ENCODE measurements around the gene TEAD4. TPM values are rescaled to one million over a fixed set of nuclear protein-coding genes. Genes with fewer than 3 reads are reported as not detected.
A peak's percentile ranks its signal among the peaks of the same experiment; 100 is the strongest.

The TEAD4 gene
- total RNA-seq, 1 donor from 2014 or later, result 15.8 TPM

- no peak for DNase-seq (ENCODE audit: low spot score)
These were observed 73.8 kb downstream of the TEAD4 start for GRCh38 chr12:3032770-3033538.

DNA sequence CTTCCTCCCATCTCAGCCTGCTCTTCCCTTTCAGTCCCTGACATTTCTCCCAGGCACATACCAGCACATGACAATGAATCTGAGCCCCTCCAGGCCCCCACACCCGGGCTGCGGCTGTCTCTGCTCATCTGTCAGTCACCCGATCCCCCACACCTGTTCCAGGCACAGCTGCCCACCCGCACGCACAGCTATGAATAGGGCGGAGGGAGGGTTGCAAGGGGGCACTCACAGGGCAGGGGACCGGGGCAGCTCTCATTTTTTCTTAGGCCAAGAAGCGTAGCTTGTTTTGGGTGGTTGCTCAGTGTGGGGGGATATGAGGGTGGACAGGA is 74.3 kb downstream of the TEAD4 start:
- no peak for DNase-seq (ENCODE audit: low spot score)

DNA sequence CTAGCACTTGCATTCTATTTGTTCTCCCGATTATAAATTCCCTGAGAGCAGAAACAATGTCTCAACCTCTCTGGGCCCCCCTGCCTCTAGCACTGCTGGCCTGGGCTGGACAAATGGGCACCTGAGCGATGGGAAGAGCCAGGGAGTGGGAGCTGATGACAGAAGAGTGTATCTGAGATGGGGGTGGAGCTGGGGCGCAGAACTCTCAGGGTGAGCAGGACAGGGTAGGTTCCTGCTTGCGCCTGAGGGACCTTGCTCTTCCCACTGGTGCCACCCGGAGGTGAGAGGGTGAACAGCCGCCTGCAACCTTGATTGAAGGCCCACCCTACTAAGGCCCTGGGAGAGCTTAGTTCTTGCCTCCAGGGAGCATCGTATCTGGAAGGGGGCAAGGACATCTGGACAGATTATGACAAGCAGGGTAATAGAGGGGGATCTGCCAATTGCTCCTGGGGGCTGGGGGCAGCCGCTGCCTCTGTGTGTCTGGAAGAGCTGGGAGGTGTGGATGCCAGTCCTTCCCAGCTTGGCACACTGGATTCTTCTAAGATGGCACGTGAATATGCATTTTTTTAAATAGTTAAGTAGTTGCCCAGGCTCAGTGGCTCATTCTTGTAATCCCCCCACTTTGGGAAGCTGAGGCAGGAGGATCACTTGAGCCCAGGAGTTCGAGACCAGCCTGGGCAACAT is 75.0 kb downstream of the TEAD4 start:
- DNase-seq (ENCODE audit: low spot score), result peak; percentile 58

GRCh38 chr12:3035171-3035570 is 76.0 kb downstream of the TEAD4 start:
- no peak for DNase-seq (ENCODE audit: low spot score)

DNA sequence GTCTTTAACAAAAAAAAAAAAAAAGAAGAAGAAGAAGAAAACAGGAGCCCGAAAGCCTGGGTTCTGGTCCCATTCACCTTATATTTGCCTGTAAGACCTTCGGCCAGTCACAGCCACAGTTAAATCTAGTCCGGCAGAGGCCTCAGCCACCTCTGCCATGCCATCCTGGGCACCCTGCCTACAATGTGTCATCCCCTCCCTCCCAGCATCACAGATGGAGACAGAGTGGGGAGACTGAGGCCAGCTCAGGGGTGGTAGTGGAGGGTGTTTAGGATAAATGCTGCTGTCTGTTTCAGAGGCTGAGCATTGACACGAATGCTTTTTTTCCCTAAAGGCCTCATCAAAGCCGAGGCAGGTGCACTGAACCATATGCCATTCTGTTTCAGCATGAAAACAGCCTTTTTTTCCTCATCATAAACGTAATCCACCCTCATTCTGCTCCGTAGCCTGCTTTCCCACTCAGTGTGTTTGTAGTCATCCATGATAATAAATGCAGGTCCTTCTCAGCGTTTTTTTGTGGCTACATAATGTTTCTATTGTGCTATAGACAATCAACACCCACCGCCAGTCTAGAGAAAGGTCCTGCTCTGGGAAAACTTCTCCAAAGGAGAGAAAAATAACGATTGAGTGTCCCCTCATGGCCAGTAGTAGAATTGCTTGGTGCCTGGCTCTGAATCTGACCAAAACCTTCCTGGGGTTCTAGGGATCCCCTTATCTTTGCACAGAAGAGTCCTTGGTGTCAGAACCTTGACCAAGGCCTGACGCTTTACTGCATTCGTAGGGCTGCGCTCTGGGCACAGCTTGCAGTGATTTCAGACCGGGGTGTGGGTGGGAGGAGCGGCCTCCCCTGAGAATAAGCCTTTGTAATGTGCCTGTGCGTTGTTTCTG is 76.9 kb downstream of the TEAD4 start:
- no peak for DNase-seq (ENCODE audit: low spot score)

DNA sequence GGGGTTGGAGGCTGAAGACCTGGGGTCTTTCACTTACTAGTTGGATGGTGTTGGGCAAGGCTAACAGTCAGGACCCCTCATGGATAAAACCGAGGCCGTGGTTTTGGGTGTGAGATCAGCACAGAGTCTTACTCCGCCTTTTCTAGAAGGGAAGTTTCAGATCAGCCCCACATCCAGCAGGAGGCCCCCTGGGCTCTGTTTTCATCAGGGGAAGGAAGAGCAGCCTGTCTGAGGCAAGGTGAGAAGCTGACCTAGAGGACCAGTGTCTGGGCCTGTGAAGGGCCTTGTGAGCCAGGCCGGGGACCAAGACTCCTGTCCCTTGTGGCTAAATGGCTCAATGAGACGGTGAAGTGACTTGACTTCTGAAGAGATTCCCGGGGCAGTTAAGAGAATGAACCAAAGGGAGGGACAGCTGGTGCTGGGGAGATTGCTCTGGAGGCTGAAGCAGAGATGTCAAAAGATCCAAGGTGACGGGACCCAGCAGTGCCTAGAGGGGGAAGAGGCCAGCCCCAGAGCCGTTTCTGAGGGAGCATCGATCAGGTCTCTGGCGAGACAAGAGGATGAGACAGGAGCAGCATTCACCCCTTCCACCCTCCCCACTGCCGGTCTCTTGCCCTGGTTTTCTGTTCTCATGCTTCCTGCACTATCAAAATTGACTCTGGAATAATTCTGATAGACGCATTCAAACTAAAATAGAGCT is 77.9 kb downstream of the TEAD4 start:
- DNase-seq (ENCODE audit: low spot score), result no peak

DNA sequence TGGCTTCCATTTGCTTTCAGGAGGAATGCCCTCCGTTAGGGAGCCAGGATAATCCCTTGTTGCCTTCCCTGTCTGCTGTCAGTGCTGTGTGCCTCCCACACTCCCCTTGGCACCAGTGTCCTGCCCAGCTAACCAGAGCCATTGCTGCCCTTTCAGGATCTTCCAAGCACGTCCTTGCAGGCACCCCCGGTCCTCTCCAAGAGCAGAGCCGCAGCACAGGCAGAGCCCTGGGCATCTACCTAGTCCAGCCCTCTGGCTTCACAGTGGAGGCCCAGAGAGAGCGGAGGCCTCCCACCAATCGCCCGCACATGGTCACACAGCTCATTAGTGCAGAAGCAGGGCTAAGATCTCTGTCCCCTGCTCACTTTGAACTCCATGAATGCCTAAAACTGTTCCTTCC is 79.0 kb downstream of the TEAD4 start:
- no peak for DNase-seq (ENCODE audit: low spot score)

DNA sequence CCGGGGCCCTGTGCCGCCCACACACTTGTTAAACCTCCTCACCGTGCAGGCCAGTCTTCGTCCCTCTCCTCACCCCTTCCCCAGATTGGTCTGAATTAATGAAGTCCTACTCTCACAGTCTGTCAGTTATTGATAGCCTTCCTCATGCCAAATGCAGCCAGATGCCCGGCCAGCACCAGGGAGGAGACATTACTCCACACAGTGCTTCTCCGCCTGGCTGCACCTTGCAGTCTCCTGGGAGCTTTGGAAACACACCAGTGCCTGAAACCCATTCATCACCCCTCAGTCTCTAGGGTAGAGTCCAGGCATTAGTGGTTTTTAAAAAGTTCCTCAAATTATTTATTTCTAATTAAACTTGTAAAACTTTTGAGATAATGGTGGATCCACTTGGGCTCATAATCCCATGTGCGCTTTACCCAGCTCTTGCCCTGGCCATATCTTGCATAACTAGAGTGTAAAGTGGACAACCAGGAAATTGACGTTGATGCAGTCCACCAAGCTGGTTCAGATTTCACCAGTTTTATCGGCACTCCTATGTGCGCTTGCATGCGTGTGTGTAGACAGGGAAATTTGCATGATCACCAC is 79.8 kb downstream of the TEAD4 start:
- DNase-seq (ENCODE audit: low spot score), result no peak

GRCh38 chr12:3040026-3040656 is 80.9 kb downstream of the TEAD4 start:
- DNase-seq (ENCODE audit: low spot score), result no peak

- no peak for DNase-seq (ENCODE audit: low spot score)
These were observed 81.7 kb downstream of the TEAD4 start for GRCh38 chr12:3040663-3041544.

GRCh38 chr12:3041558-3042164 is 82.5 kb downstream of the TEAD4 start:
- no peak for DNase-seq (ENCODE audit: low spot score)

DNA sequence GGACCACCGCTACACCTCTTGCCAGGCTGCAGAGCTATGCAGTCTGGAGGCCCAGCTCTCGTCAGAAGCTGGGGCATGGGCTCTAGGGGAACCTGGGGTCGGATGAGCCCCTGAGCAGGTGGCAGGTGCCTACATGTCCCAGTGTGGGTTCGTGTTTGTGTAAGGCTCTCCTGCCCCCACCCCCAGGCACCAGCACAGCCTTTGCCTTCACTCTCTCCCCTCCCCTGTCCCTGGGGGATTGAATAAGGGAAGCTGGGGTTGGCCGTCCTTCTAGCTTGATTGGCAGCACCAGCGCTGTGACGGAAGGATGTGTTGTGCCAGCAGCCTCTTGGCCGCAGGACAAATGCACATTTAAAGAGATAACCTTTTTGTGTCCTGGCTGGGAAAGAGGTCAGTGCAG is 83.2 kb downstream of the TEAD4 start:
- no peak for DNase-seq (ENCODE audit: low spot score)

DNA sequence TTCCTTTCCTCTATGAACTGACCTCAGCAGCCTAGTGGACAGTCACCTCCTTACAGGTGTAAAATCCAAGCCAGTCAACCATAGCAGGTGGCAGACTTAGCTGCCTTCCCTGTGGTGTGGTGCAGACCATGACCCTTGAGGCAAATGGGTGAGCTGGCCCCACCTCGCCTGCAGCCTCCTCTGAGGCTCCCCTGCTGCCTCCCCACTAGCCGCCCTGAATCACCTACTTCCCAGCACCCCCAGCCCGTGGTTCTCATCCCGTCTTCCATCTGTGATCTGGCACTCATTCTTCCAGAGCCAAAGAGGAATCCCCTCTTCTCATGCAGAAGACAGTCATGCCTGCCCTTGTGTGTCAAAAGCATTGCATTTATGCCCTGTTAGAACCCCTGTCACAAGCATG is 83.6 kb downstream of the TEAD4 start:
- no peak for DNase-seq (ENCODE audit: low spot score)

GRCh38 chr12:3043406-3043805 is 84.2 kb downstream of the TEAD4 start:
- no peak for DNase-seq (ENCODE audit: low spot score)

DNA sequence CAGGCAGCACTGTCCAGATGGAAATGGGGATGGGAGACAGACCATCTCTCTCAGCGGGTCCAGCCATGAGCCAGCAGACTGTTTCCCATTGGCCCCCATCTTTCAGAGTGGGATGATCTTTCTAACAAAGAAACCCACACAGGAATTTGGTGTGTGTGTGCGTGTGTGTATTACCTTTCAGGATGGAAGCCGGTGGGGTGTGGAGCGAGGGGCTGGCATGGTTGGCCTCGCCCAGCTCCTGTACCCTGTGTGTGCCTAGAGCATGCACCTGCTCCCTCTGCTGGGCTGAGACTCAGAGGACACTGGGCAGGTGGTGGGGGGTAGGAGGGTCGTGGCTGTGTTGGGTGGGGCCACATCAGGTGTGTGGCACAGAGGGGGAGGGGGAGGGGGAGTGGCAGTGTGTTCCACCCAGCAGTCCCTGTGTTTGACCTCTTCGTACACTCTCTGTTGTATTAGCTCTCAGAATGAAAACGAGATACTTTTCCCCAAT is 85.0 kb downstream of the TEAD4 start:
- no peak for DNase-seq (ENCODE audit: low spot score)

GRCh38 chr12:3045494-3045893 is 86.3 kb downstream of the TEAD4 start:
- no peak for DNase-seq (ENCODE audit: low spot score)

- DNase-seq (ENCODE audit: low spot score), result no peak
These were observed 86.8 kb downstream of the TEAD4 start for GRCh38 chr12:3045989-3046388.

DNA sequence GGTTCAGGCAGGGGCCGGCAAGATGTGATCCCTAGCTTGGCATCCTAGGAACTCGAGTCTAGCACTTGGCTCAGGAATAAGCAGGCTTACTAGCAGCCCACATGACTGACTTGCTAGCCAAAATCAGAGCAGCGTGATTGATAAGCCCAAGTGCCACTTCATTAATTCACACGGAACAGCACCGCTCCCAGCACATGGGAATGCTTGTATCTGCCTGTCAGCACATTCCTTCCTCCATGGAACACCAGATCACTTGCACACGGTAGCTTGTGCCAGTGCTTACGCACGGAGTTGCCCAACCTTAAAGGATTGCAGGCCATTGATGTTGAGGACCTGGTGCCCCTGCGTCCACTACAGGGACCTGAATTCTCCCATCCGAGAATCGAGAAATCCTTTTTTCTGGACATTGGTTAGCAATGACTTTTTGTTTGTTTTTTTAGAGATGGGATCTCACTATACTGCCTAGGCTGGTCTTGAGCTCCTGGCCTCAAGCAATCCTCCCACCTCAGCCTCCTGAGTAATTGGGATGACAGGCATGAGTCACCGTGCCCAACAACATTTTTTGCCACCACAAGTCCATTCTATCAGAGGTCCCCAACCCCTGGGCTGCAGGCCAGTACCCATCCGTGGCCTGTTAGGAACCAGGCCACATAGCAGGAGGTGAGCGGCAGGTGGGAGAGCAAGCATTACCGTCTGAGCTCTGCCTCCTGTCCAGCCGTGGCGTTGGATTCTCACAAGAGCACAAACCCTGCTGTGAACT is 87.4 kb downstream of the TEAD4 start:
- no peak for DNase-seq (ENCODE audit: low spot score)

GRCh38 chr12:3047961-3048360 is 88.8 kb downstream of the TEAD4 start:
- DNase-seq (ENCODE audit: low spot score), result no peak

Data from ureter (tissue), 1 donor.